GM12875 (cell line): ENCODE results near the gene GCLC.

Source experiments
- H3K4me3 ChIP-seq: one replicate; pipeline ENCODE4 v1.5.1; 2011; ENCODE audit warnings: low read depth, low read length, control low read depth
- TF ChIP-seq, protein P1 (sequence below): IDR thresholded peaks from 2 replicates; pipeline ENCODE4 v1.5.1; 2011; ENCODE audit warnings: low read depth, mild to moderate bottlenecking, control low read depth, inconsistent platforms, low read length, moderate library complexity, borderline replicate concordance; ENCODE audit not compliant: insufficient read depth

Gene GCLC

DNA sequence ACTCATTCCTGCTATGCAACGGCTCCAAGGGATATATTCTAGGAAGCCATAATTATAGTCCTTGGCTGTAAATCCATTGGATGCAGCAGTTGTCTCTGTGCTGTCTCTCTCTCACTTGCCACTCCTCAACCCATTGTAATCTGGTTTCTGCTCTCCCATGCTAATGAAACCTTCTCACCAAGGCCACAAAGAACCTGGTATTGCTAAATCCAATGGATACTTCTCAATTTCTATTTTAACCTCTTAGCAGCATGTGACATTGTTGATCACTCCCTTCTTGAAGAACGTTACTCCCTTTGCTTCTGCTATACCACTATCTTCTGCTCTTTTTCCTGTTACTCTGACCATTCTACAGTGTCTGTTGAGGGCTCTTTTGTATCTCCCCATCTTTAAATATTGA is 39.8 kb upstream of the GCLC start:
- H3K4me3 ChIP-seq: no peak overlapping the region
- TF ChIP-seq, protein P1, sequence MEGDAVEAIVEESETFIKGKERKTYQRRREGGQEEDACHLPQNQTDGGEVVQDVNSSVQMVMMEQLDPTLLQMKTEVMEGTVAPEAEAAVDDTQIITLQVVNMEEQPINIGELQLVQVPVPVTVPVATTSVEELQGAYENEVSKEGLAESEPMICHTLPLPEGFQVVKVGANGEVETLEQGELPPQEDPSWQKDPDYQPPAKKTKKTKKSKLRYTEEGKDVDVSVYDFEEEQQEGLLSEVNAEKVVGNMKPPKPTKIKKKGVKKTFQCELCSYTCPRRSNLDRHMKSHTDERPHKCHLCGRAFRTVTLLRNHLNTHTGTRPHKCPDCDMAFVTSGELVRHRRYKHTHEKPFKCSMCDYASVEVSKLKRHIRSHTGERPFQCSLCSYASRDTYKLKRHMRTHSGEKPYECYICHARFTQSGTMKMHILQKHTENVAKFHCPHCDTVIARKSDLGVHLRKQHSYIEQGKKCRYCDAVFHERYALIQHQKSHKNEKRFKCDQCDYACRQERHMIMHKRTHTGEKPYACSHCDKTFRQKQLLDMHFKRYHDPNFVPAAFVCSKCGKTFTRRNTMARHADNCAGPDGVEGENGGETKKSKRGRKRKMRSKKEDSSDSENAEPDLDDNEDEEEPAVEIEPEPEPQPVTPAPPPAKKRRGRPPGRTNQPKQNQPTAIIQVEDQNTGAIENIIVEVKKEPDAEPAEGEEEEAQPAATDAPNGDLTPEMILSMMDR: no peak

DNA sequence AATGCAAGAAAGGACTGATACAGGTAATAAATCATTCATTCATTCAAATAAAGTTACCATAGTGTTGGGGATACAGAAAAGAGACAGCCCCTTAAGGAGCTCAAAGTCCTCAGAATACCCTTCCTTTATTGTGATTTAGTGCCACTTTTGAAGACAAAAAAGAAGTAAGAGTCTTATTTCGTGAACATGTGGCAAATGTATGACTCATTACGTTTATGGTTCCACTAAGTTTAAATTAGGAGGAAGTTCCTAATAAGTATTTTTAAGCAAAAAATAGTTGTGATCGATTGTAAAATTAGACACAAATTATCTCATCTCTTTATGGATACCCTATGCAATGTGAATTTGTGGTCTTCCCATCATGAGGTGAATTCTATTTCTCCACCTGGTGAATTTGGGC is 38.5 kb upstream of the GCLC start:
- TF ChIP-seq, protein P1: no peak
- no peak overlapping the region for H3K4me3 ChIP-seq

DNA sequence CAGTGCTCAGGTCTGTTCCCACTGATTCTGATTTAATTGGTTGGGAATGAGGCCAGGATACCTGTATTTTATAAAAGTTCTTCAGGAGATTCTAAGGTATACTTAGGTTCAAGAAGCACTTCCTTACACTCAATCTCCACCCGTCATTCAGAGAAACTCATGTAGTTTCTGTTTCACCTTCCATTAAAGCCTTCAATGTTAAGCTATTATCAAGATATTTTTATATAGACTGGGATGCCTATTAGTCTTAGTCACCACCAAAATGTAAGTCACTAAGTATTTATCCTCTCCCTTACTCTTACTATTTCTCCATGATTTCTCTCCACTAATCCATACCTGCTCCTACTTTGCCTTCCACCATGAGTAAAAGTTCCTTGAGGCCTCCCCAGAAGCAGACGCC is 38.1 kb upstream of the GCLC start:
- H3K4me3 ChIP-seq: no peak overlapping the region
- TF ChIP-seq, protein P1: no peak

DNA sequence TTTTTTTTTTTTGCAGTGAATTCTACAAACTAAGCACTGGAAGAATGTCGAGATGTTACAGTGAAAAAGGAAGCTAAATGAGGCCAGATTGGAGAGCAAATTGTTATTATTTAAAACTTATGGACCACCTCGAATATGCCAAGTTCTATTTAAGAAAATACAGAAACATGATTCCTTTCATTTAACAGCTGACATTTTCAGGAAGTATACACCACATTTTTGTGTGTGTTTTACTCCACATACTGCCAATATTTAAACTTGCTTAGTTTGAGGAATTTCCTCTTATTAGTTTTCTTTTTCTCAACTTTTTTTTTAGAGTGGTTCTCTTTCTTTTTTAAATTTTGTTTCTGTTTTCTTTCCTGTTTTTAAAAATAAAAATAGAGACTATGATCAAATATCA is 37.0 kb upstream of the GCLC start:
- no peak overlapping the region for H3K4me3 ChIP-seq
- TF ChIP-seq, protein P1: no peak

DNA sequence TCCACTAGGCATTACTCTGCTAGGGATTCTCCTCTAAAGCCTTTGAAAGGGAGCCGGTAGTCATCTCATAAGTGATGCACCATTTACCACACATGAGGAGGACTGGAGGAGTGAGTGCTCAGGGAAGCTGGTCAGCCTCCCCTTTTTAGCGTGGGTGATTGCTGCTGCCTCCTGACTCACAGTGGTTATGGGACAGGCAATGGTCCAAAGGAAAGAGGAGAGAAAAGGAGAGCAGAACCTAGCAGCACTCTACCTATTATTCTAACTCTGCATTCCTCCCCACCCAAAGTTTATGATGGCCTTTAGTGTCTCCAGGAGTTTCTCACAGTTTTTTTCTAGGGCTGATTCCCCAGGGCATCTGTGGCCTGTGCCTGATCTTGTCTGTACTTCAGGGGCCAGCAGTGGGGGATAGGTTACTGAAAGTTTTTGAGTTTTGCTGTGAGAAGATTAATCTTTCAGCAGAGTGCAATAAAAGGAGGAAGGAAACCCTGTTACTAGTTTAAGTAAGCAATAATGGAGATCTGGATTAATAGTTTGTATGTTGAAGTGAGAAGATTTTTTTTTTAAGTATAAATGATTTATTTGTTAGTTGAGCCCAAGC is 36.4 kb upstream of the GCLC start:
- TF ChIP-seq, protein P1: no peak
- H3K4me3 ChIP-seq: no peak overlapping the region

DNA sequence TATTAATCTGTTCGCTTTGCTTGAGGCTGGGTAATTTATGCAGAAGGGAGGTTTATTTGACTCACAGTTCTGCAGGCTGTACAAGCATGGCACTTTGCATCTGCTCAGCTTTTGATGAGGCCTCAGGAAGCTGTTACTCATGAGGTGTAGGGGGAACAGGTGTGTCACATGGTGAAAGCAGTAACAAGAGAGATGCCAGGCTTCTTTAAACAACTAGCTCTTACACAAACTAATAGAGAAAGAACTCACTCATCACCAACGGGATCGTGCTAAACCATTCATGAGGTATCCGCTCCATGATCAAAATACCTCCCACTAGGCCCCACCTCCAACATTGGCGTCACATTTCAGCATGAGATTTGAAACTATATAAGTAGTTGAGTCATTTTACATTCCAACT is 34.4 kb upstream of the GCLC start:
- TF ChIP-seq, protein P1: no peak
- H3K4me3 ChIP-seq: no peak overlapping the region

DNA sequence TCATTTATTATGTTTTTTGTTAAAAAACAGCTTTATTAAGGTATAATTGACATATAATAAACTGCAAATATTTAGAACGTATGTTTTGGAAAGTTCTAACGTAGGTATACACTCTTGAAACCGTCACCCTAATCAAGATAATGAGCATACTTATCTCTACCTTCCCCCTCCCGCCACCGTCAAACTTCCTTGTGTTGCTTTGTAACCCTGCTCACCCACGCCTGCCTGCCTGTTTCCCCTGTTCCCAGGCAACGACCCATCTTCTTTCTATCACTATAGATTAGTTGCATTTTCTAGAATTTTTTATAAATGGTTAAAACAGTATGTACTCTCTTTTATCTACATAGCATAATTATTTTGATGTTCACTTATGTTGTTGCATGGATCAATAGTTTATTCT is 33.5 kb upstream of the GCLC start:
- TF ChIP-seq, protein P1: no peak
- H3K4me3 ChIP-seq: no peak overlapping the region
